Heart right ventricle (tissue), 16 donors: ENCODE measurements around the gene LNP1. TPM values are rescaled to one million over a fixed set of nuclear protein-coding genes. Genes with fewer than 3 reads are reported as not detected.

ENCODE experiments used
- ATAC-seq, 8 donors: fragments of 200-7000 bp; cut with Tn5 transposase; one replicate each; pipeline ENCODE4 v1.9.1; 2020; ENCODE audit warnings: mild to moderate bottlenecking in 8 of 8, moderate library complexity in 8 of 8, moderate number of reproducible peaks in 1 of 8
- DNase-seq, 2 donors: peaks; one replicate each; pipeline ENCODE4 v3.0.0-alpha.2; 2020
- H3K27ac ChIP-seq, 10 donors: fragments of 200-600 bp; sonication (generic) in 2 of 10; one replicate each; pipeline versions ENCODE4 v1.5.0 to v1.8.0; 2020 to 2022; ENCODE audit warnings: mild to moderate bottlenecking in 3 of 10
- H3K27me3 ChIP-seq, 7 donors: fragments of 200-600 bp; one replicate each; pipeline ENCODE4 v1.8.0; 2021 to 2022; ENCODE audit warnings: mild to moderate bottlenecking in 2 of 7
- H3K36me3 ChIP-seq, 9 donors: fragments of 200-600 bp; sonication (generic) in 1 of 9; one replicate each; pipeline versions ENCODE4 v1.5.0 to v1.8.0; 2020 to 2022; ENCODE audit warnings: mild to moderate bottlenecking in 2 of 9
- H3K4me1 ChIP-seq, 9 donors: fragments of 200-600 bp; sonication (generic) in 1 of 9; one replicate each; pipeline versions ENCODE4 v1.5.0 to v1.8.0; 2020 to 2022; ENCODE audit warnings: mild to moderate bottlenecking in 4 of 9
- H3K4me3 ChIP-seq, 10 donors: fragments of 200-600 bp; sonication (generic) in 2 of 10; one replicate each; pipeline versions ENCODE4 v1.5.0 to v1.8.0; 2020 to 2022; ENCODE audit warnings: mild to moderate bottlenecking in 7 of 10, moderate library complexity in 2 of 10
- H3K9me3 ChIP-seq, 11 donors: fragments of 200-600 bp in 10 of 11; sonication (generic) in 2 of 11; one replicate each; pipeline versions ENCODE4 v1.5.0 to v1.8.0; 2013 to 2022; ENCODE audit warnings: mild to moderate bottlenecking in 2 of 11, control low read depth in 1 of 11, moderate library complexity in 1 of 11
- WGBS, 2 donors: extraction: QIAGEN DNeasy Blood & Tissue Kit; methylation state at CpG; one replicate each; pipeline ENCODE4 v1.1.7; 2013; ENCODE audit warnings: inconsistent platforms in 1 of 2; 5-methylcytosine and 5-hydroxymethylcytosine counted together
- intact Hi-C, 10 donors: fragments of 100-400 bp; cut with DNase I; formaldehyde crosslinking; loops; one replicate each; pipeline versions ENCODE4 v1.11.1 to v1.14.2; 2022
- polyA plus RNA-seq, 2 donors: library from polyadenylated mRNA; stranded (reverse); fragments of 200-250 nt; gene quantifications; one replicate each; pipeline ENCODE4 v1.2.3, GENCODE V29; 2013
- total RNA-seq, 10 donors: library from RNA; stranded (reverse); fragmentation: NEBNext Ultra II Directional in 3 of 10; extraction: Animal tissue kit (Norgen Biotek cat#: 25700) in 3 of 10; gene quantifications; one replicate each; pipeline versions ENCODE4 v1.2.1 to v1.2.4, GENCODE V29; 2021 to 2023
- TF ChIP-seq, protein P1 (sequence below), 9 donors: fragments of 200-600 bp; sonication (generic) in 2 of 9; IDR thresholded peaks; one replicate each; pipeline versions ENCODE4 v1.5.0 to v1.8.0; 2021 to 2022; ENCODE audit warnings: antibody characterized with exemption in 9 of 9, mild to moderate bottlenecking in 5 of 9, moderate library complexity in 1 of 9
- donor health status: Arrhythmogenic right ventricular cardiomyopathy.
- donor health status: ischemic (EF 13 %, LVEDD 7.1; RV severe dilation, severe dysfunction).
- donor health status: healthy with polysubstance abuse.
- donor health status: DM: no; HTN: yes; CAD: no.
- donor health status: DM: no; HTN: no; CAD: no.
- donor health status: ischemic (EF 25% LVEDD 6.9; RV normal size, moderate dysfunction).
- donor health status: ischemic (EF 25% LVEDD 5.7; RV mildly dilated, moderate dysfunction).
- donor health status: healthy.
- donor health status: DM: yes; HTN: yes; CAD: no.
- donor health status: Ischemic cardiomyopathy.
- donor health status: ischemic (EF 35%, LVEDD 5.7; RV mildly dilated, moderate dysfunction).
- donor health status: nonischemic (EF 11% LVEDD 7.7; RV severe dilation, severe dysfunction).
- donor health status: DM: yes; HTN: yes; CAD: no.
- donor health status: PGD.
- donor health status: ischemic (EF 29% LVEDD 5.4; RV normal size, mild dysfunction).
- donor health status: nonischemic (EF 23%, LVEDD 6.1; RV moderate dilation, normal function).

LNP1 gene
- total and polyA plus RNA-seq, 12 donors, result 1.2 to 5.3 (median 3.8) TPM

DNA sequence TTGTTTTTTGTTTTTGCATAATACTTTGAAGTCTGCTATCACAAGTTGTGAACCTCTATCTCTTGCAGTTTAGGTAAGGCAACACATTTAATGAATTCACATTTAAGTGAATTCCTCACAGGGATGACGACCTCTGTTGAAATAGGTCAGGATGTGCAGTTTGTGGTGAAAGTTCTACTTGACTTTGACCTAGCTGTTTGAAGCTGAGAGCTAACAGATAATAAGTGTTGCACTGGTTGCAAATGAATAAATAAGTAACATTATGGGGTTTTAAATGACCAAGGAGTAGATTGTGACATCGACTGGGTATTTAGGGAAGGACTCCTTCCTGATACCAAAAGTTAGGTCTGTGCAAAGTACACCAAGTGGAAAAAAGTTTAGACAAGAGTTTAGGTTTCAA lies 42.9 kb upstream of the LNP1 start:
- intact Hi-C loops, result no loop called here
- DNase-seq (no peak), ATAC-seq (no peak)
- Histone ChIP-seq H3K4me1 (no peaks in the 10 kb centered on the region), H3K4me3 (no peak overlapping the region), H3K27ac (no peak overlapping the region), H3K9me3 (peaks cover 0 to 13% (median 6%) of the 10 kb centered on the region in 11 donors), H3K27me3 (no peaks in the 10 kb centered on the region), H3K36me3 (peaks cover 0 to 99% (median 41%) of the 10 kb centered on the region in 9 donors)
- WGBS, 2 donors, result 92 to 95% methylated on average over 2 of the region's 2 CpGs
- TF ChIP-seq, protein P1, sequence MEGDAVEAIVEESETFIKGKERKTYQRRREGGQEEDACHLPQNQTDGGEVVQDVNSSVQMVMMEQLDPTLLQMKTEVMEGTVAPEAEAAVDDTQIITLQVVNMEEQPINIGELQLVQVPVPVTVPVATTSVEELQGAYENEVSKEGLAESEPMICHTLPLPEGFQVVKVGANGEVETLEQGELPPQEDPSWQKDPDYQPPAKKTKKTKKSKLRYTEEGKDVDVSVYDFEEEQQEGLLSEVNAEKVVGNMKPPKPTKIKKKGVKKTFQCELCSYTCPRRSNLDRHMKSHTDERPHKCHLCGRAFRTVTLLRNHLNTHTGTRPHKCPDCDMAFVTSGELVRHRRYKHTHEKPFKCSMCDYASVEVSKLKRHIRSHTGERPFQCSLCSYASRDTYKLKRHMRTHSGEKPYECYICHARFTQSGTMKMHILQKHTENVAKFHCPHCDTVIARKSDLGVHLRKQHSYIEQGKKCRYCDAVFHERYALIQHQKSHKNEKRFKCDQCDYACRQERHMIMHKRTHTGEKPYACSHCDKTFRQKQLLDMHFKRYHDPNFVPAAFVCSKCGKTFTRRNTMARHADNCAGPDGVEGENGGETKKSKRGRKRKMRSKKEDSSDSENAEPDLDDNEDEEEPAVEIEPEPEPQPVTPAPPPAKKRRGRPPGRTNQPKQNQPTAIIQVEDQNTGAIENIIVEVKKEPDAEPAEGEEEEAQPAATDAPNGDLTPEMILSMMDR (IDR thresholded peaks at IDR 0.05), result no peak

DNA sequence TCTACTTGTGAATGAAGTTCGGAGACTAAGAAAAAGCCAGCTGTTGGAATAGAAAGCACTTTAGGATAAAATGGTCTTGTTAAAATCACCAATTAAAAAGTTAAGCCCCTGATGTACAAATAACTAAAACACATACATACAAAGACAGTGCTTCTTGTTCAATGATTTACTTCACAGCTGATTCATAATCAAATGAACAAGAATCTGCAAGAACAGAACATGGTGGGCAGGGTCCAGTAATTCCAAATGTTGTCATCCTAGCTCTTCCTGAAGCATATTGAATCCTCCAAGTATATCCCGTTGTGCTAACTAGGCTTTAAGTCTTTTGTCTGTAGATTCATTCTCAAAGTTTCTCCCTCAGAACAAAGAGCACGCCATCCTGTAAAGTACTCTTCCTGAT lies 42.3 kb upstream of the LNP1 start:
- ATAC-seq (no peak), DNase-seq (no peak)
- H3K4me1 ChIP-seq, result no peaks in the 10 kb centered on the region
- WGBS, 2 donors, result 92% methylated on average over 3 of the region's 3 CpGs
- H3K9me3 ChIP-seq, result peaks cover 0 to 13% (median 6%) of the 10 kb centered on the region in 11 donors
- H3K4me3 ChIP-seq, result no peak overlapping the region
- TF ChIP-seq, protein P1 (IDR thresholded peaks at IDR 0.05), result no peak
- intact Hi-C loops, result no loop called here
- no peaks in the 10 kb centered on the region for H3K27me3 ChIP-seq
- H3K36me3 ChIP-seq, result peaks cover 0 to 99% (median 41%) of the 10 kb centered on the region in 9 donors
- no peak overlapping the region for H3K27ac ChIP-seq

DNA sequence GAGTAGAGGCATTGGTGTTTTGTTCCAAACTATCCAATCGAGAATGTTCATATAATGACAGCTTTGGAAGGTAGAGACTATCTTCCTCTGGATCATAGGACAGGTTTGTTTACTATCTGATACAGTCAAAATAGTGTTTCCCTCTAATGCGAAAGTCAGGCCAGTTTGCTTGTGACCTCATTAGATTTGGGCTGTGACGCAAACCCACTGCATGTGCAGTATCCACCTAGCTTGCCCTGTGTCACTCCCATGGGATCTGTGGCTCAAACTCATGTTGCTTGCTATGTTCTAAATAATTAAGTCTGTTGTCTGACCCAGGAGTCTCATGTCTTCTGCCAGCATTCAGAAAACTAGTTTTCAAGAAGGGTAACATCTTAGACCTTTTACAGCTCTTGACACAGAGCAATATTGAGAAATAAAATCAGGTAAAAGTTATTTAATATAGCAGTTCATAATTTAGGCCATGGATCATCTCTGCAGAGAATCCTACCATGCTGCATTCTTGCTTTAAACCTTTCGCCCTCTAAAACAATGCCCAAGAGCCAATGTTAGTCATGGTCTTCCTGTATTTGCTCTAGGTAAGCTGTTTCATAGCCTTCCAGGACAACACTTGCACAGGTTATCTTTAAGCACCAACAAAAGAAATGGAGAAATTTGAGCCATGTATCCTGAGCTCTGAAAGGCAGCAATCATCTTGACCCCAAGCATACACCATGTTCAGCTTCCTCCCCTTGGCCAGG lies 40.4 kb upstream of the LNP1 start:
- peaks cover 0 to 99% (median 42%) of the 10 kb centered on the region in 9 donors for H3K36me3 ChIP-seq

DNA sequence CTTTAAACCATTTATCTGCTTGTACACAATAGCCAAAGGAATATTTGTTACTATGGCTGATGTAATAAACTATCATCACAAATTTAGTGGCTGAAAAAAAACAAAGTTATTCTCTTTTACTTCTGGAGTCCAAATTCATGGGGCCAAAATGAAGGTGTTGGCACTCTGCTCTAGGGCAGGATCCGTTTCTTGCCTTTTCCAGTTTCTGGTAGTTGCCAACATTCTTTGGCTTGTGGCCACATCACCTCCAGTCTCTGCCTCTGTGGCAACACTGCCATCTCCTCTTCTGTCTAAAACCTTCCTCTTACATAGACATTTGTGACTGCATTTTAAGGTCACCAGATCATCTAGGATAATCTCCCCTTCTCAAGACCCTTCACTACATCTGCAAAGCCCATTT lies 39.4 kb upstream of the LNP1 start:
- H3K4me1 ChIP-seq, result no peaks in the 10 kb centered on the region
- intact Hi-C loops, result no loop called here
- H3K27me3 ChIP-seq, result no peaks in the 10 kb centered on the region
- no peak for DNase-seq
- peaks cover 0 to 99% (median 45%) of the 10 kb centered on the region in 9 donors for H3K36me3 ChIP-seq
- 59 to 69% methylated on average over 1 of the region's 1 CpG for WGBS, 2 donors
- H3K27ac ChIP-seq, result no peak overlapping the region
- no peak for ATAC-seq
- H3K4me3 ChIP-seq, result no peak overlapping the region
- H3K9me3 ChIP-seq, result peaks cover 0 to 13% (median 6%) of the 10 kb centered on the region in 11 donors
- TF ChIP-seq, protein P1 (IDR thresholded peaks at IDR 0.05), result no peak

More for the DNA sequence above, 40.4 kb upstream of the LNP1 start:
- Histone ChIP-seq H3K27ac (no peak overlapping the region), H3K27me3 (no peaks in the 10 kb centered on the region), H3K4me3 (no peak overlapping the region), H3K9me3 (peaks cover 0 to 13% (median 6%) of the 10 kb centered on the region in 11 donors), H3K4me1 (no peaks in the 10 kb centered on the region)
- ATAC-seq (no peak), DNase-seq (no peak)
- TF ChIP-seq, protein P1 (IDR thresholded peaks at IDR 0.05), result no peak
- intact Hi-C loops, result no loop called here
- WGBS, 2 donors, result 86 to 98% methylated on average over 4 of the region's 4 CpGs
